ENCODE measurements around the gene CHIT1. TPM values are rescaled to one million over a fixed set of nuclear protein-coding genes. Genes with fewer than 3 reads are reported as not detected.

Gene CHIT1
- polyA plus RNA-seq, 1 donor from 2014 or later, result not detected

- H3K27me3 ChIP-seq (ENCODE audit: insufficient read depth, low read depth, low read length), result no peaks in the 10 kb centered on the region
- no peaks in the 10 kb centered on the region for H3K9me2 ChIP-seq (ENCODE audit: insufficient read depth, low read length)
- H3F3A ChIP-seq (ENCODE audit: insufficient read depth, low read length, poor library complexity, severe bottlenecking), result no peaks in the 10 kb centered on the region
- no peaks in the 10 kb centered on the region for H3K9me3 ChIP-seq (ENCODE audit: low read length)
- no peak overlapping the region for H2AFZ ChIP-seq (ENCODE audit: low read depth, low read length)
- H3K79me2 ChIP-seq (replicated peaks; ENCODE audit: insufficient read depth, low read length), result no peaks in the 10 kb centered on the region
- H3K4me2 ChIP-seq (ENCODE audit: low read length), result no peak overlapping the region
- TF ChIP-seq, protein P1, sequence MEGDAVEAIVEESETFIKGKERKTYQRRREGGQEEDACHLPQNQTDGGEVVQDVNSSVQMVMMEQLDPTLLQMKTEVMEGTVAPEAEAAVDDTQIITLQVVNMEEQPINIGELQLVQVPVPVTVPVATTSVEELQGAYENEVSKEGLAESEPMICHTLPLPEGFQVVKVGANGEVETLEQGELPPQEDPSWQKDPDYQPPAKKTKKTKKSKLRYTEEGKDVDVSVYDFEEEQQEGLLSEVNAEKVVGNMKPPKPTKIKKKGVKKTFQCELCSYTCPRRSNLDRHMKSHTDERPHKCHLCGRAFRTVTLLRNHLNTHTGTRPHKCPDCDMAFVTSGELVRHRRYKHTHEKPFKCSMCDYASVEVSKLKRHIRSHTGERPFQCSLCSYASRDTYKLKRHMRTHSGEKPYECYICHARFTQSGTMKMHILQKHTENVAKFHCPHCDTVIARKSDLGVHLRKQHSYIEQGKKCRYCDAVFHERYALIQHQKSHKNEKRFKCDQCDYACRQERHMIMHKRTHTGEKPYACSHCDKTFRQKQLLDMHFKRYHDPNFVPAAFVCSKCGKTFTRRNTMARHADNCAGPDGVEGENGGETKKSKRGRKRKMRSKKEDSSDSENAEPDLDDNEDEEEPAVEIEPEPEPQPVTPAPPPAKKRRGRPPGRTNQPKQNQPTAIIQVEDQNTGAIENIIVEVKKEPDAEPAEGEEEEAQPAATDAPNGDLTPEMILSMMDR (IDR thresholded peaks at IDR 0.05; ENCODE audit: poor library complexity, severe bottlenecking), result no peak
- TF ChIP-seq POLR2AphosphoS5 (IDR thresholded peaks at IDR 0.05), result no peak
- TF ChIP-seq EP300 (conservative IDR thresholded peaks at IDR 0.05; ENCODE audit: poor library complexity, severe bottlenecking), result no peak
- TF ChIP-seq, protein P2, sequence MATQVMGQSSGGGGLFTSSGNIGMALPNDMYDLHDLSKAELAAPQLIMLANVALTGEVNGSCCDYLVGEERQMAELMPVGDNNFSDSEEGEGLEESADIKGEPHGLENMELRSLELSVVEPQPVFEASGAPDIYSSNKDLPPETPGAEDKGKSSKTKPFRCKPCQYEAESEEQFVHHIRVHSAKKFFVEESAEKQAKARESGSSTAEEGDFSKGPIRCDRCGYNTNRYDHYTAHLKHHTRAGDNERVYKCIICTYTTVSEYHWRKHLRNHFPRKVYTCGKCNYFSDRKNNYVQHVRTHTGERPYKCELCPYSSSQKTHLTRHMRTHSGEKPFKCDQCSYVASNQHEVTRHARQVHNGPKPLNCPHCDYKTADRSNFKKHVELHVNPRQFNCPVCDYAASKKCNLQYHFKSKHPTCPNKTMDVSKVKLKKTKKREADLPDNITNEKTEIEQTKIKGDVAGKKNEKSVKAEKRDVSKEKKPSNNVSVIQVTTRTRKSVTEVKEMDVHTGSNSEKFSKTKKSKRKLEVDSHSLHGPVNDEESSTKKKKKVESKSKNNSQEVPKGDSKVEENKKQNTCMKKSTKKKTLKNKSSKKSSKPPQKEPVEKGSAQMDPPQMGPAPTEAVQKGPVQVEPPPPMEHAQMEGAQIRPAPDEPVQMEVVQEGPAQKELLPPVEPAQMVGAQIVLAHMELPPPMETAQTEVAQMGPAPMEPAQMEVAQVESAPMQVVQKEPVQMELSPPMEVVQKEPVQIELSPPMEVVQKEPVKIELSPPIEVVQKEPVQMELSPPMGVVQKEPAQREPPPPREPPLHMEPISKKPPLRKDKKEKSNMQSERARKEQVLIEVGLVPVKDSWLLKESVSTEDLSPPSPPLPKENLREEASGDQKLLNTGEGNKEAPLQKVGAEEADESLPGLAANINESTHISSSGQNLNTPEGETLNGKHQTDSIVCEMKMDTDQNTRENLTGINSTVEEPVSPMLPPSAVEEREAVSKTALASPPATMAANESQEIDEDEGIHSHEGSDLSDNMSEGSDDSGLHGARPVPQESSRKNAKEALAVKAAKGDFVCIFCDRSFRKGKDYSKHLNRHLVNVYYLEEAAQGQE (IDR thresholded peaks at IDR 0.05; ENCODE audit: borderline replicate concordance), result no peak
- TF ChIP-seq TAF1 (IDR thresholded peaks at IDR 0.05; ENCODE audit: low read depth), result no peak
- no peak for TF ChIP-seq RAD21 (conservative IDR thresholded peaks at IDR 0.05)
- TF ChIP-seq EZH2 (IDR thresholded peaks at IDR 0.05; ENCODE audit: borderline replicate concordance, insufficient read depth, low read length, poor library complexity, severe bottlenecking), result no peak
- no peak for TF ChIP-seq SMC3 (conservative IDR thresholded peaks at IDR 0.05; ENCODE audit: poor library complexity)
- TF ChIP-seq MXI1 (conservative IDR thresholded peaks at IDR 0.05; ENCODE audit: poor library complexity, severe bottlenecking), result no peak
- no peak overlapping the region for H3K27ac ChIP-seq (ENCODE audit: low read length)
- H3K9ac ChIP-seq (ENCODE audit: low read length), result no peak overlapping the region
- H3K4me3 ChIP-seq (ENCODE audit: low read length), result no peak overlapping the region
- no peaks in the 10 kb centered on the region for H4K20me1 ChIP-seq (ENCODE audit: insufficient read depth)
- H3K36me3 ChIP-seq (ENCODE audit: insufficient read depth, low read length), result no peaks in the 10 kb centered on the region
These were observed 43.4 kb downstream of the CHIT1 start for GRCh38 chr1:203186091-203186445.

DNA sequence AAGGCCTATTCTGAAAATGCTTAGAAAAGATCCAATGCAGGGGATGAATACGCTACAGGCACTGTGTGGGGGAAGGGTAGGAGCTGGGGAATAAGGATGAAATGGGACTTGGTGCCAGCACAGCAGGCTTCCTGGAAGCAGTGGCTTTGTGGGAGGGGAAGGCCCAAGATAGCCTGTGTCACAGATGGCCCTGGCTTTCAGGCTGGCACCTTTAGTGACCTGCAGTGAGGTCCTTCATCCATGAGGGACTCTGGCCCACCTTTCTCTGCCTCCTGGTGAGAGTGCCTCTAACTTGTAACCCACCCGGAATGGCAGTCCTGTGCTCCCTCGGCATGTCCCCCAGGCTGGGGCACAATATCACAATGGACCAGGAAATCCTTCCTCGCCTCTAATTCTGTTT is 43.9 kb downstream of the CHIT1 start:
- Histone ChIP-seq H3K9me2 (ENCODE audit: insufficient read depth, low read length) (no peaks in the 10 kb centered on the region), H3K36me3 (ENCODE audit: insufficient read depth, low read length) (no peaks in the 10 kb centered on the region), H2AFZ (ENCODE audit: low read depth, low read length) (no peak overlapping the region), H3K4me2 (ENCODE audit: low read length) (no peak overlapping the region), H3K9me3 (ENCODE audit: low read length) (no peaks in the 10 kb centered on the region), H3K27me3 (ENCODE audit: insufficient read depth, low read depth, low read length) (no peaks in the 10 kb centered on the region), H3K4me3 (ENCODE audit: low read length) (no peak overlapping the region), H3K9ac (ENCODE audit: low read length) (no peak overlapping the region), H3F3A (ENCODE audit: insufficient read depth, low read length, poor library complexity, severe bottlenecking) (no peaks in the 10 kb centered on the region), H3K27ac (ENCODE audit: low read length) (no peak overlapping the region), H3K79me2 (replicated peaks; ENCODE audit: insufficient read depth, low read length) (no peaks in the 10 kb centered on the region), H4K20me1 (ENCODE audit: insufficient read depth) (no peaks in the 10 kb centered on the region)
- no peak for TF ChIP-seq POLR2AphosphoS5 (IDR thresholded peaks at IDR 0.05)
- no peak for TF ChIP-seq MXI1 (conservative IDR thresholded peaks at IDR 0.05; ENCODE audit: poor library complexity, severe bottlenecking)
- TF ChIP-seq TAF1 (IDR thresholded peaks at IDR 0.05; ENCODE audit: low read depth), result no peak
- no peak for TF ChIP-seq RAD21 (conservative IDR thresholded peaks at IDR 0.05)
- TF ChIP-seq, protein P1 (IDR thresholded peaks at IDR 0.05; ENCODE audit: poor library complexity, severe bottlenecking), result no peak
- no peak for TF ChIP-seq EZH2 (IDR thresholded peaks at IDR 0.05; ENCODE audit: borderline replicate concordance, insufficient read depth, low read length, poor library complexity, severe bottlenecking)
- TF ChIP-seq, protein P2 (IDR thresholded peaks at IDR 0.05; ENCODE audit: borderline replicate concordance), result no peak
- TF ChIP-seq SMC3 (conservative IDR thresholded peaks at IDR 0.05; ENCODE audit: poor library complexity), result no peak
- TF ChIP-seq EP300 (conservative IDR thresholded peaks at IDR 0.05; ENCODE audit: poor library complexity, severe bottlenecking), result no peak
